Stimulated activated CD4-positive, alpha-beta T cell treated with anti-CD3 and anti-CD28 coated beads, Interleukin-2, amount 100 ng/mL, for 4 hours (primary cell): ENCODE results near the gene ABCB10.
"Not testable (repeated sequence)": the region's sequence is repeated elsewhere in the genome, so short reads cannot be mapped to it uniquely, and the experiment has no call there.

Experiments
- DNase-seq: peaks from one replicate; pipeline ENCODE4 v3.0.0-alpha.2; 2020; ENCODE audit warnings: low read depth

Gene ABCB10

DNA sequence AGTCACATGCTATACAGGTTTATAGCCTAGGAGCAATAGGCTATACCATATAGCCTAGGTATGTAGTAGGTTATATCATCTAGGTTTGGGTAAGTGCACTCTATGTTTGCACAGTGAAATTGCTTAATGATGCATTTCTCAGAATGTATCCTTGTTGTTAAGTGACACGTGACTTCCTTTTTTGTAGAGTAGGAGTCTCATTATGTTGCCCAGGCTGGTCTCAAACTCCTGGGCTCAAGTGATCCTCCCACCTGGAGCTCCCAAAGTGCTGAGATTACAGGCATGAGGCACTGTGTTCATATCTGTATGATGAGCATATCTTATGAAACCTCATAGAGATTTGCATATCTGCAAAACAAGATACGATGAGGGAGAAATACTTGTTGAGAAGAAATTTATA is 13.8 kb upstream of the ABCB10 start:
- no peak for DNase-seq

DNA sequence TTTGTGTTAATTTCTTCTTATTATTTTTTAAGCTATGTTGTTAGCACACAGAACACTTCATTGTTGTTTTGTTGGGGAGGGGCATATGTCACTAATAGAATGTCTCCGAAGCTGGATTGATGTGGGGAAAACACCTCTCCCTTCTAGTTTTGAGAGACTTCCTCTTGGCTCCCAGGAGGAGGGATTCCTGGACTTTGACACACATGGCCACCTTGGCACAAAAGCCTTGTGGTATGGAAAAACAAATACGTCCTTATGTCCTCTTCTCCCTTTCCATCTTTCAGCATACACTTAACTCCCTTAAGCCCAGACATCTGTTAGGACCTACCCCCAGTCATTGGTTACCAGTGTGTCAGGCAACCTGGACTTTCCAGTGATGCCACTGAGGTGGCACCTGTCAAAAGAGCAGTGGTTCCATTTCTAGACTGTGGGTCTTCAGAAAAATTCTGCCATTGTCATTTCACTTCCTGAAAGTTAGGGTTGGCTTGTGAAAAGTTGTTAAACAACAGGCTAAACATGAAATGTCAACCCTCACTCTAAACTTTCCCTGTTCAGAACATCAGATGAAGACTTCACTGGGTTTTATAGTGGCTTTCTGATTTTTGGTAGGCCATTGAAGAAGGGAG is 12.5 kb upstream of the ABCB10 start:
- no peak for DNase-seq

DNA sequence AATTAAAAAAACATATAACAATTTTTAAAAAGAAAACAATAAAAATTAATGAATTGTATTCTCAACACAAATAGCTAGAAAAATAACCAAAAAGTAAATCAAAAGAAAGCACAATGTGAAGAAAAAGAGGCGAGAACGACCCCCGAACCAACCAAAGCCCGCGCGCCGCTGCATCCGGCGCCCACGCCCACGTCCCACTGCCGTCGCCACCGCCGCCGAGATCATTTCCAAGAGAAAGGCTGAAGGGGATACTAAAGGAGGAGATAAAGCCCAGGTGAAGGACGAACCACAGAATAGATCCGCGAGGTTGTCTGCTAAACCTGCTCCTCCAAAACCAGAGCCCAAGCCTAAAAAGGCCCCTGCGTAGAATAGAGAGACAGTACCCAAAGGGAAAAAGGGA is 11.8 kb upstream of the ABCB10 start:
- no peak for DNase-seq

DNA sequence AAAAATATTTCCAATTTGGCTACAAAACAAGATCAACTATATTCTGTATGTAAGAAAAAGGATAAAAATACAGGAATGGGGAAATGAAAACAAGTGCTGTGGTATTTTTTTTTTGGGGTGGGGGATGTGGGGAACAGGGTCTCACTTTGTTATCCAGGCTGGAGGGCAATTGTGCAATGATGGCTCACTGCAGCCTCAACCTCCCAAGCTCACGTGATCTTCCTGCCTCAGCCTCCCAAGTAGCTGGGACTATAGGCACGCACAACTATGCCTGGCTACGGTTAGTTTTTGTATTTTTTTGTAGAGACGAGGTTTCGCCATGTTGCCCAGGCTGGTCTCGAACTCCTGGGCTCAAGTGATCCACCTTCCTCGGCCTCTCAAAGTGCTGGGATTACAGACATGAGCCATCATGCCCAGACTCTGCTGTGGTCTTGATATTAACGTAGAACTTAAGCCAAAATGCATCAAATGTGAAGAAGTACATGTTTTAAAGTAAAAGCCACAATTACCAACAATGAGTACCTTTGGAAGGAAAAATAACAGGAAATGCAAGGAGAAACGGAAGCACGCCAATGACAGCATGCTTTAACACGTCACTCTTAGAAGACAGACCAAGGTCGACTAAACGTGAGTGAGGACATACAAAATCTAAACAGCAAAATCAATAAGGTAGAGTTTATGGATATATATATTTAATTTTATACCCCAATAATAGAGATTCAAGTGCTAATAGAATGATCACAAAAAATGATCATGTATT is 8.8 kb upstream of the ABCB10 start:
- no peak for DNase-seq

DNA sequence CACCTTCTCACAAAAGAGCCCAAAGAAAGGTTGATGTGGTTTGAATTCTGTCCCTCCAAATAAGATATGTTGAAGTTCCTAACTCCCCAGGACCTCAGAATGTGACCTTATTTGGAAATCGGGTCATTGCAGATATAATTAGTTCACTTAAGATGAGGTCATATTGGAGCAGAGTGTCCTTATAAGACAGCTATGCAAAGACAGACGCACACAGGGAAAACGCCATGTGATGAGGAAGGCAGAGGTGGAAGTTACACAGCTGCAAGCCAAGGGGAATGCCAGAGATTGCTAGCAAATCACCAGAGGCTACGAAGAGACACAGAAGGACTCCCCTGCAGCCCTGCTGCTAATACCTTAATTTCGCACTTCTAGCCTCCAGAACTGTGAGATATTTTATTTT is 5.2 kb upstream of the ABCB10 start:
- DNase-seq = no peak

DNA sequence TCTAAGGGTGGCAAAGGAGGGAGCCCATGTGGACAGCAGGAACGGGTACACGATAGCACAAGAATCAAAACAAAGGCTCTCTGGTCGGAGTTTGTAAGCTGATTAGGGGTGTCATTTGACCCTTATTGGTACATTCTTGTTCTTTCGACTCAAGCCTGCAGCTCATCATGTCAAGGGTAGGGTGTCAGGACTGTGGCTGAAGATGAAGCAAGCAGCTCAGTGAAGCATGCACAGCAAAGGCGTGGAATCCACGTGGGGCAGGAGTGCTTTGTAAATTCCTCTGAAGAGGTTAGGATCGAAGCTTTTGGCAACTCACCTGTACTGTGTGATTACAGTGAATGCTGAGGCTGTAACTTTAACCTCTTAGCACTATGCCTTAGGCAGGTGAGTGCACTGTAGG is 4.7 kb upstream of the ABCB10 start:
- DNase-seq = no peak

DNA sequence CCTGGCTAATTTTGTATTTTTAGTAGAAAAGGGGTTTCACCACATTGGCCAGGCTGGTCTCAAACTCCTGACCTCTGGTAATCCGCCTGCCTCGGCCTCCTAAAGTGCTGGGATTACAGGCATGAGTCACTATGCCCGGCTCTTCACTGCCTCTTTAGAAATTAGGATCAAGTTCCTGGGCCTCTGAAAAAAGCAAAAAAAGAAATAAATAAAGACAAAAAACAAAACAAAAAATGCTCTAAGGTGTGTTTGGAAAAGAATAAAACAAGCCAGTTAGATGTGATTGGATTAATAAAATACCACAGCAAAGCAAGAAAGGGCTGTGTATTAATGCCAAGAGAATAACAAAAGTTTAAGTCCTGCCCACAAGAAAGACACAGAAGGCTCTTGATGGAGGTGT is 4.2 kb upstream of the ABCB10 start:
- DNase-seq = no peak

DNA sequence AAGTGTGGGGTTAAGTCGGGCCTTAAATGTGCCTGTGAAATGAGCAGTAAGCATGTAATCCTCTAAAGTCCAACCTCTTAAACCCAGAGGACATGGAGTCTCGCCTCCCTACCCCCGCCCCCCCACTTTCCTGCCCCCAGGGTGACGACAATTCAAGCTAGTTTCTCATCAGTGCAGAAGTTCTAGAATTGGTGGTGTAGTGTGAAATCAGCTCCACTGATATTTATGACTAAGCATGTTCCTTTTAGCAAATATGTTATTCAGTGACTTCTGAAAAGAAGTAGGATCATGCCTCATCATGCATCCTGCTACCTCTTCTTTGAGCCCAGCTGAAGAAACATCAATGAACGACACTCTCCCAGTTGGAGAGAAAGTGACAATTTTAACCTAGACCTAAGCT is 2.6 kb upstream of the ABCB10 start:
- no peak for DNase-seq

DNA sequence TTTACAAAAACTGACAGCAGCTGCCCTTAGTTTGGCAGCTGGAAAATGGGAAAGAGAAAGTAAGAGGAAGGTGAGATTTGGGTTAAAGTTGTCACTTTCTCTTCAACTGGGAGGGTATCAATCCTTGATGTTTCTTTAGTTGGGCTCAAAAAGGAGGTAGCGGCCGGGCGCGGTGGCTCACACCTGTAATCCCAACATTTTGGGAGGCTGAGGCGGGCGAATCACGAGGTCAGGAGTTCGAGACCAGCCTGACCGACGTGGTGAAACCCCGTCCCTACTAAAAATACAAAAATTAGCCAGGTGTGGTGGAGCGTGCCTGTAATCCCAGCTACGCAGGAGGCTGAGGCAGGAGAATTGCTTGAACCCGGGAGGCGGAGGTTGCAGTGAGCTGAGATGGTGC is 1.6 kb upstream of the ABCB10 start:
- DNase-seq = not testable (repeated sequence)

DNA sequence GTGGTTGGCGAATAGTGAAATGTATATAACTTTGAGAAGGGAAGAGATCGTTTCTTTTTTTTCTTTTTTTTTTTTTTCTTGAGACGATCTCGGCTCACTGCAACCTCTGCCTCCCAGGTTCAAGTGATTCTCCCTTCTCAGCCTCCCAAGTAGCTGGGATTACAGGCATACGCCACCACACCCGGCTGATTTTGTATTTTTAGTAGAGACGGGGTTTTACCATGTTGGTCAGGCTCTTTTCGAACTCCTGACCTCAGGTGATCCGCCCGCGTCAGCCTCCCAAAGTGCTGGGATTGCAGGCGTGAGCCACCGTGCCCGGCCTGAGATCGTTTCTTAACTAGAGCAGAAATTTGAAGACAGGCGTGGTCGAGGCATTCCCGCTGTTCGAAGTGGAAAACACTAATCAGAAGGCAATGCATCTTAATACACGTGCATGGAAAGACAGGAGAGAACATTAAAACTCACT is 862 bp upstream of the ABCB10 start:
- not testable (repeated sequence) for DNase-seq

DNA sequence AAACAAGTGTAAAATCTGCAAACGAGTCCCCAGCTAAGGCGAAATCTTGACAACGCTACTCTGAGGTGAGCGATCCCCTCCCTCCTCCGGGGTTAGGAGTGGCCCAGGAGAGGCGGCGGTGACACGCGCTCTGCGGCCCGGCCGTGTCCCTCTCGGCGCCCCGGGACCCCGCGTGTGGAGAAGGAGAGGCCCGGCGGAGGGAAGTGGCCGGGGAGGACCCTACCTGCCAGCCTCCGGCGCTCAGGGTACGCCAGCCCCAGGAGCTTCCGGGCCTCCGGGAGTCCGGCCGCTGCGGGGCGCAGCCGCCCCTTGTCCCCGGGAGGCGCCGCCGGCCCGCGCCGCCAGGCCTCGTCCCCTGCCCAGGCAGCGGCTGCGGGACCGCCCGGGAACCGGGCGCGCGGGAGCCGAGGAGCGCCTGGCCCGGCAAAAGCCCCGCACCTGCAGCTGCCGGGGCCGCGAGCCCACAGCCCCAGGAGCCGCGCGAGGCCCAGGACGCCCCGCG is 543 bp downstream of the ABCB10 start:
- DNase-seq = peak; percentile 9

DNA sequence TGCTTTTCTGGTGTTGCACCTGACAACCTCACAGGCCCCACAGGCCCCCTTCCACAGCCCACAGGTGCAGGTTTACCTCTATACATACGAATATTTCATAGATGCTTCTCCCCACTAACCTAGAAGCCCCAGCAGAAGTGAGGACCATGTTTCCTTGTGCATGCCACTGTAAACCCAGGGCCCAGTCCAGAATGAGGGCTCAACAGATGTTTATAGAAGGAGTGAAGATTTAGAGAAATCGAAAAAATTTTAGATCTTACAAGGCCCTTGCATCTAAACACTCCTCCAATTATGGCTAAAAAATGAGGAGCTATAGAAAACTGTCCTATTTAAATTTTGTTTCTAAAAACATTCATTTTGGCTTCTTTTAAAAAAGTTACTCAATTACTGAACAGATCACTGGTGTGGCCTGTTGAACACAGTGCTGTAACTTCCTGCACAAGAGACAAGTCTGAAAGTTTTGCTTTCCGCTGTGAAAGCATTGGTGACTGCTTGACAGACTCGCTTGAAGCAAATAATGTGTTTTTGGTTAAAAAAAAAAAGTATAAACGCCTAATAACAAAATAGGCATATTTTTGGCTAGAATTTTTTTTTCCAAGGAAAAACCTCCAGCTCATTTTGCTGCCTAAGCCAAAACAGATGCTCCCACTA is 1.2 kb downstream of the ABCB10 start:
- DNase-seq = peak; percentile 4

DNA sequence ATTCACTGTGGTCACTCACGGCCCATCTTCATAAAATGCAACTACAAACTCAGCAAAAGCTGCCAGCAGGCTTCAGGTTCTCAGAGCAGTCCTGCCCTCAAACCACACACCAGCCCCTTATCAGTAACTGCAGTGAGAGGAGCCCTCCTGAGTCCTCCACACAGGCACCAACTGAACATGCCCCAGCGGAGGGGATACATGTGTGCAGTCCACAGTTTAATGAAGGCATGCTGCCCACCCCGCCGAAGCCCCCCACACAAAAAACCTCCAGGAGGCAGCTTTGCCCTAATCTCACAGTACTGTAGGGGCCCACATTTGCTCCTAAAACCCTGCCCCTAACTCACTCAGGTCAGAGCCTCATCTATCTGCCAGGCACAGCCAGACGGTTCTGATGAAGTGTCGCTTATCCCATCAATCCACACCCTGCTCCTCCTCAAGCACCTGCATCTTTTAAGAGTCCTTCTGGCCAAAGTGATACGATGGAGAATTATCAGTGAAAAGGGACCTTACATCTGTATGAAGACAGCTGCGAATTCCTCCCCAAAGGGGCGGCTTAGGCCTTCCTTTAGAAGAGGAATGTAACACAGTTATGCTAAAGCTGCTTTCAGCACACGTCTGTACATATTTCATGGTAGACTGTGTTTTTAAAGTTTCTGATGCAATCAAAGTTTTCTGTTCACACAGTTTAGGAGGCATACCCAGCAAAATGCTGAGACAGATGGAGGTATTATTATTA is 3.5 kb downstream of the ABCB10 start:
- no peak for DNase-seq

DNA sequence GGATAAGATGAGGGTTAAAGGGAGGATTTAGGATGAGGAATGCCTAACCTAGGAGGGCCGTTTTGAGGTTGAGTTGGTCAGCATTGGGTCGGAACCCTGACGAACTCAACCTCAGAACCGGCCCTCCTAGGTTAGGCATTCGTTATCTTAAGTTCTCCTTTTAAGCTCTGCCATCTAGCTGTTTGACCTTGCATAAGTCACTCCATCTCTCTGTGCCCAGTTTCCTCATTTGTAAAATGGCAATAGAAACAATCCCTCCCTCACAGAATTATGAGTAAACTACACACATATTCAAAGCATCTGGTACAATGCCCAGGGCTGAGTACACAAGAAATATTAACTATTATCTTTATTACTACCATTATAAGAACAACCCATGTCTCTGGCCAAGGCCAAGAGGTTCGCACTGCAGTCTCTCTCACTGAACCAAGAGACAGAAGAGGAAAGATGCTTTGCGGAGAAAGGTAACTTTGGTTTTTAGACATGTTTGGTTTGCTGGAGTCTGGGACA is 4.8 kb downstream of the ABCB10 start:
- no peak for DNase-seq

DNA sequence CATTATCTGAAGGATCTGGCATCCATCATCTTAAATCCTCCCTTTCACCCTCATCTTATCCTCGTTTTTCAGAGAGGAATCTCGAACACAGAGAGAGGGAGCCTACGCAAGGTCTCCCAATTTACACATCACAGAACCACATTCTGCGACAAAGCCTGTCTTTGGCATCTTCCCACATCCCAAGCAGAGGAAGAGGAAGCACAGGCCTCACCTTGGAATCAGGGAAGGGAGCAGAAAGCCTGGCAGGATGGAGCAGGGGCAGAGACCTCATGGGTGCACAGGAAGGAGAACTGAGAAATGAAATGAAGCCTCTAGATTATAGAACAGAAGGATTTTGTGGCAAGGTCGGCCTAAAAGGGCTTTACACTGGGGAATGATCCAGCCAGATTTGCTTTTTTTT is 5.8 kb downstream of the ABCB10 start:
- DNase-seq = no peak

DNA sequence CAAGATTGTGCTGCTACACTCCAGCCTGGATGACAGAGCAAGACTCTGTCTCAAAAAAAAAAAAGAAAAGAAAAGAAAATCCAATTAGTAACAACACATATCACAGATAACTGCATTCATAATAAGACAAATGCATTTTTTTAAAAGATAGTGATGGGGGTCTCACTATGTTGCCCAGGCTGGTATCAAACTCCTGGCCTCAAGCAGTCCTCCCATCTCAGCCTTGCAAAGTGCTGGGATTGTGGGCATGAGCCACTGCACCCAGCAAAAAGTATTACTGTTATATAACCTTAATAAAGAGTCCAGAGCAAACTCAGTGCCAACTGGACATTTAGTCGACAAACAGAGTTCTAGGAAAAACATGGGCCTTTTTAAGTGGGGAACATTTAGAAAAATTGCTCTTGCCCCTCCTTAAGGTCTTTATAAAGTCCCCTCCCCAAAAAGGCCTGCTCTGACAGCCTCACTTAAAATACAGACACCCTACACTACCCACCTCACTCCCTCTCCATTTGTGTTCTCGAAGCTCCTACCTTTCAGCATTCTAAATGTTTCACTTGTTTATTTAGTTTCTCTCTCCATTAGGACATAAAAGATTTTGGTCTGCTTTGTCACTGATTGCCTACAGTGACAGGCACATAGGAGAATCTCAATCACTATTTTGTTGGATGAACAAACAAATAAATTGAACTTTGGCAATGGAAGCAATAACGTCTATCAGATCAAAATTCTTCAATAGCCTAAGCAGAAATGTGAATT is 7.5 kb downstream of the ABCB10 start:
- DNase-seq = no peak

DNA sequence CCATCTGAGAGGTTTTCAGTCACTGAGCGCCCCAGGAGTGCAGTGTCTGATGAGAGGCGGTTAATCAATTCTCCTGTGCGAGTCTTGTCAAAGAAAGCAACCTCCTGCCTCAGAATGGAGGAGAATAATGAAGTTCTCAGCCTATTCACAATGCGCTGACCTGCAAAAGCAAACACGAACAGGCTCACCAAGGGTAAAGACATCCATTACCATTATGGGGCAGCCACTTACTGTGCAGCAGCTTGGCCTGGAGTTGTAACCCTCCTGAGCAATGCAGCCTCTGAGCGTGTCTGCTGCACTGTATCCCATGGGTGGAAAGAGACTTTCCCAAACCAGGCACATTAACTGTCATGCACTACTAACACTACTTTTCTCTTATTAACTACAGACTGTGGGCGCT is 11.0 kb downstream of the ABCB10 start:
- DNase-seq = no peak

DNA sequence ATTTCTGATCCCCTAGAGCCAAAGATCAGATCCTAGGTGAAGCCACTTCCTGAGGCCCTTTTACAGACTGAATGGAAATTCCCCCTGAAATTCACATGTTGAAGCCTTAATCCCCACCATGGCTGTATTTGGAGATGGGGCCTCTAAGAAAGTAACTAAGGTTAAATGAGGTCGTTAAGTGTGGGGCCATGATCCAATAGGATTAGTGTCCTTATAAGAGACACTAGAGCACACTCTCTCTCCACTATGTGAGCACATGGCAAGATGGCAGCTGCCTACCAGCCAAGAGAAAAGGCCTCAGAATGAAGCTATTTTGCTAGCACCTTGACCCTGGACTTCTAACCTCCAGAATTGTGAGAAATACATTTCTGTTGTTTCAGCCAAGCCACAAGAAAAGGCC is 13.9 kb downstream of the ABCB10 start:
- no peak for DNase-seq

DNA sequence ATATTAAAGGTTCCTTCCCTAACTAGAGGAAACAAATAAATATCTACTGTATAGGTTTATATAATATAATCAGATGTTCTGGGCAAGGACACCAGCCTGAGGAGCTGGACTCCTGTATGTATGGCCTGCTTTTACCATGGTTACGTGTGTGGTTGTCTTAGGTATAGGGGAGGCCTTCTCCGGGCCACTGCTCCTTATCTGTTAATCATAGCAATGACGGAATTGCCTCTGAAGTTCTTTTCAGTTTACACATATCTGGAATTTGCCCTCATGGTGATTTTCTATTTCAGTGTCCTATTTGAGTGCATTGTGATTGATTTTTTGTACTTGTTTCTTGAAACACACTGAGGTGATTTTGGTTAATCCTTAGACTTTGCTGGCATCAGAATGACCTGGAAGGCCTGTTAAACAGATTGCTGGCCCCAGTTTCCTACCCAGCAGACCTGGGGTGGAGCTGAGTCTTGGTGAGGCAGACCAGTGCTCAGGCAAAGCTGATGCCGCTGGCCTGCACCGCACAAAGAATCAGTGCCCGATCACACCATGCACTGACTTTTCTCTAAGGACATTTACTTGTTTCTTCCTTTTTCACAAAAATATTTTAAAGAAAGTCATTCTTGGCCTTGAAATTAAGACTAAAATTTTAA is 18.5 kb downstream of the ABCB10 start:
- DNase-seq = no peak

DNA sequence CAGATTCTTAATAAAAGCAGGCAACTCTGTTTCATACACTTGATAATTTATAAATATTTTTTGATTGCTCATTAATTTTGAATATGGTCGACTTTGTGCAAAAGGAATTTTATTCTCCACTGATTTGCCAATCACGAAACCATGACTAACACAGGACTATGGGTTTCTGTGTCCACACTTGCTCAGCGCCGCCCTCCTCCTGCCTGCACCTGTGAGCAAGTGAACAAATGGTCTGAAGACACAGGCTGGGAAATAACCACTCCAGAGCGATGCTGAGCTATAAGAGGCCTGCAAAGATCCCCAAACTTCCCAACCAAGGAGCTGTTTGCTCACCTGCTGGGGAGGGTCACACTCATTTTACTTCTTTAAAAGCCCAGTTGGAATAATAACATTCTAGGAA is 19.6 kb downstream of the ABCB10 start:
- no peak for DNase-seq

DNA sequence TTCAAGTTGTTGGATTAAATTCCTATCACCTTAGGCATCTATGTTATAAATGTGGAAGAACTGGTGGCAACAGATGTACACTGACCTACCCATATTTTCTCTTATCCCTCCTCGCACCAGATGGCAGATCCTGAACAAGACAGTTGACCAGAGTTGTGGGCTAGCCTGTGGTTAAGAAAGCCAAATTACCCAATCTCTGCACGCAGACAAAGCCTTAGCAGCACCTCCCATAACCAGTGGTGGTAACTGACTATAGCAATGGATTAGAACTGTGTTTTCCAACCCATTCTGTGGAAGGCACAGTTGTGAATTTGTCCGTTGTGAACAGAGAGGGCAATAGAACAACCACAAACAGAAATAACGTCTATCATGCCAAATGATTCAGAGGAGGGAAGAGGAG is 20.6 kb downstream of the ABCB10 start:
- DNase-seq = no peak
